ENCODE results near the gene KPTN. TPM values are rescaled to one million over a fixed set of nuclear protein-coding genes. Genes with fewer than 3 reads are reported as not detected.

Gene KPTN
- total RNA-seq (2021; fragmentation: NEBNext Ultra II Directional; extraction: Animal tissue kit (Norgen Biotek cat#: 25700)), result 23.6 and 28.0 TPM in 2 replicates
- 31.3 and 45.2 TPM in 2 replicates for polyA plus RNA-seq (2011; rRNA removed)
- 29.4 TPM for polyA plus RNA-seq (2011; cell fraction: cytosol; rRNA removed)
- polyA plus RNA-seq (2011; cell fraction: nucleus; rRNA removed), result 57.8 TPM
- polyA plus RNA-seq (2012, experiment 1 of 2), result 22.6 to 33.3 TPM (median 31.1 TPM) in 4 replicates
- 27.0 TPM for polyA plus RNA-seq (2012, experiment 2 of 2)
- polyA plus RNA-seq (2013, experiment 1 of 2), result 24.6 TPM
- 23.7 TPM for polyA plus RNA-seq (2013, experiment 2 of 2)
- polyA minus RNA-seq (2011; rRNA and poly(A)+ RNA removed), result 14.6 and 16.5 TPM in 2 replicates
- 6.9 TPM for polyA minus RNA-seq (2011; cell fraction: cytosol; rRNA and poly(A)+ RNA removed)
- 9.3 TPM for polyA minus RNA-seq (2011; cell fraction: nucleus; rRNA and poly(A)+ RNA removed)
- long read RNA-seq, experiment 1, transcript KPTN-201 (12 exons, 1,691 nt), result major isoform, 9 of 19 reads
- long read RNA-seq, experiment 1, partial matches to known transcripts, result 5 of 19 reads
- long read RNA-seq, experiment 1, other reads (novel, unspliced or antisense), result 5 of 19 reads
- long read RNA-seq, experiment 2, partial matches to known transcripts, result 10 of 22 reads
- long read RNA-seq, experiment 2, other reads (novel, unspliced or antisense), result 11 of 22 reads

DNA sequence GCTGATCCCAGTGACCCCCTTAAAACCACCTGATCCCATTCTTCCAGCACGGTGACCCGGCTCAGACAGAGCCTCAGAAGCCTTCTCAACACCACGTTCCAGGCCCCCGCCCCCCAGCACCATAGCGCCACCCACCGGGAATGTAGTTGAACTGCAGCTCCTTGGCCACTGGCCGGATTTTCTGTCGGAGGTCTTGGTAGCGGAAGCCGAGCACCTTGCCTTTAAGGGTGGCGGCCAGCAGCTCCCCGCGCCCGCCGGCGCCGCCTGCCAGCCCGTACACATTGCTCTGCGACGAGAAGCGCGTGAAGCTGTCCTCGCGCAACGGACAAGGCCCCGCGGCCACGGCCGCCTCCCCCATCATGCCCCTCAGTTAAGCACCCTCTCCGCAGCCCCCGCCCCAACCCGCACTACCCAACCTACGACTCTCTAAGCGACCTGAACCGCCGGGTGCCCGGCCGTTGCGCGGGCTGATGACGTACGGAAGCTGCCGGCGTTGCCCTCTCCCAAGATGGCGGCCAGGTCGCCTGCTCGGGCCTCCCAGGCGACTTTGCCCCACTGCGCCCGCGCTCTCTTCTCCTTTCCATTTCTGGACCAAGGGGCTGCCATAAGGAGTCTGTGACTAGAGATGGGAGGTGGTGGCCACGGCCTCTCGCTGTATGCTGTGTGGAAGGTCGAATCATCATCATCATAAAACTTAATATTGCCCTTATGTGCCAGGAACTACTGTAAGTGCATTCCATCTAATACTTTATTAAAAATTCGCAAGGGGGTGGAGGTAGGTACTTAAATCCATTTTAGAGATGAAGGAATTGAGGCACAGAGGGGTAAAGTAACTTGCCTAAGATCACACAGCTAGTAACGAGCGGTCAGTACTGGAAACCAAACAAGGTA is at the start of gene KPTN:
KPTN (minus strand) TSS at position 420 of the 891 bp plus-strand sequence; CDS start at position 361, 59 bp downstream.
- peak within 1 kb of the TSS; percentile 64 to 96 (median 89) for H3K9ac ChIP-seq (replicated peaks in 1 of 4; ENCODE audit: extremely low read depth in 1 of 4, low read depth in 3 of 4, low read length in 3 of 4)
- H3K36me3 ChIP-seq (ENCODE audit: control insufficient read depth in 2 of 4, insufficient read depth in 4 of 4, low read length in 3 of 4), result peaks cover 0 to 4% (median 0%) of the 10 kb centered on the region in 4 experiments; a peak in 1 of 8 replicates
- H2BK12ac ChIP-seq (ENCODE audit: low read depth, low read length), result peak within 1 kb of the TSS; percentile 50
- POLR2A ChIA-PET (ENCODE audit: partially characterized antibody), result interaction anchor here (0.6 to 5.0 kb wide), 26 partner anchors 10 to 262 kb away, joined by 3 to 55 read pairs (median 4); partner anchors contain the start of genes NAPA and SLC8A2
- no peak within 1 kb of the TSS for H3K14ac ChIP-seq (ENCODE audit: insufficient read length)
- H3K4ac ChIP-seq (replicated peaks; ENCODE audit: insufficient read length, low read depth, low read length), result peak within 1 kb of the TSS; percentile 94
- no peaks in the 10 kb centered on the region for H3K79me1 ChIP-seq (ENCODE audit: low read depth, low read length)
- H3K4me3 ChIP-seq (ENCODE audit: extremely low read depth in 1 of 4, insufficient read depth in 2 of 4, low read depth in 3 of 4, low read length in 4 of 4), result peak within 1 kb of the TSS; percentile 76 to 90 (median 83)
- 0 out of 2 replicates have a peak within 1 kb of the TSS, but pooled peaks have one; percentile 61 for H2BK15ac ChIP-seq (ENCODE audit: low read length)
- H3K56ac ChIP-seq (replicated peaks; ENCODE audit: insufficient read length, low read depth, low read length), result peak within 1 kb of the TSS; percentile 84
- peak within 1 kb of the TSS; percentile 87 for H3K18ac ChIP-seq (ENCODE audit: extremely low read depth, low read length)
- no peaks in the 10 kb centered on the region for H3K79me2 ChIP-seq (ENCODE audit: control insufficient read depth in 1 of 2, insufficient read depth in 2 of 2, low read length in 2 of 2)
- peak within 1 kb of the TSS; percentile 89 for H4K5ac ChIP-seq (ENCODE audit: insufficient read length, low read depth, low read length)
- H3K4me1 ChIP-seq (replicated peaks in 1 of 4; ENCODE audit: control insufficient read depth in 3 of 4, insufficient read depth in 4 of 4, low read length in 3 of 4), result peaks cover 0 to 8% (median 3%) of the 10 kb centered on the region in 4 experiments; a peak in 2 of 7 replicates
- H2BK5ac ChIP-seq (ENCODE audit: low read depth, low read length), result peak within 1 kb of the TSS; percentile 95
- no peaks in the 10 kb centered on the region for H3K27me3 ChIP-seq (replicated peaks in 1 of 4; ENCODE audit: control insufficient read depth in 3 of 4, extremely low read depth in 1 of 4, insufficient read depth in 3 of 4, low read length in 3 of 4)
- peak; percentile 75 to 99 for DNase-seq (ENCODE audit: low read depth in 1 of 2, low spot score in 2 of 2)
- H3K27ac ChIP-seq (ENCODE audit: low read depth, low read length), result peak within 1 kb of the TSS; percentile 94
- peaks cover 11% of the 10 kb centered on the region for H3K23me2 ChIP-seq (ENCODE audit: low read depth, low read length)
- peak within 1 kb of the TSS; percentile 86 for H3K4me2 ChIP-seq (ENCODE audit: insufficient read depth in 1 of 2, low read depth in 2 of 2, low read length in 2 of 2)
- 4% methylated on average over 45 of the region's 57 CpGs; no CpG with 5 or more reads in 1 of the 2 experiments for WGBS, 2 experiments (ENCODE audit: extremely low coverage in 1 of 2, insufficient coverage in 1 of 2, insufficient read length in 1 of 2, insufficient replicate concordance in 2 of 2, low coverage in 1 of 2, low lambda C conversion rate in 2 of 2, missing lambda C conversion rate in 1 of 2)
- peak within 1 kb of the TSS; percentile 80 for H2BK20ac ChIP-seq (ENCODE audit: low read length)
- H4K8ac ChIP-seq (ENCODE audit: extremely low read depth, insufficient read depth, low read length), result peak within 1 kb of the TSS; percentile 98
- 0 out of 2 replicates have a peak within 1 kb of the TSS, but pooled peaks have one; percentile 46 for H2AK5ac ChIP-seq (ENCODE audit: low read depth, low read length)
- no peak for FAIRE-seq
- no peak within 1 kb of the TSS for H3K23ac ChIP-seq (ENCODE audit: insufficient read length)
- H3K9me3 ChIP-seq (ENCODE audit: insufficient read depth in 2 of 2, low read depth in 1 of 2, low read length in 1 of 2), result no peaks in the 10 kb centered on the region
- H4K91ac ChIP-seq (replicated peaks; ENCODE audit: insufficient read length, low read length), result peak within 1 kb of the TSS; percentile 99
- peak within 1 kb of the TSS; percentile 74; the same call in 1 of the 2 replicates for H2AFZ ChIP-seq (ENCODE audit: low read length)
- CTCF ChIA-PET (ENCODE audit: partially characterized antibody), result interaction anchor here (0.5 to 6.3 kb wide), 36 partner anchors 9 to 229 kb away, joined by 3 to 32 read pairs (median 4); partner anchors contain the start of gene MEIS3
- no peaks in the 10 kb centered on the region for H4K20me1 ChIP-seq (replicated peaks in 1 of 2; ENCODE audit: control insufficient read depth in 1 of 2, insufficient read depth in 2 of 2, low read length in 2 of 2)
- H2BK120ac ChIP-seq (replicated peaks; ENCODE audit: low read depth, low read length), result peak within 1 kb of the TSS; percentile 91
- TF ChIP-seq CEBPB (IDR thresholded peaks at IDR 0.05; ENCODE audit: low read depth, low read length), result no peak
- no peak for TF ChIP-seq FOSL1 (IDR thresholded peaks at IDR 0.05; ENCODE audit: insufficient read depth, low read depth, low read length)
- peak; percentile 76; the same call in 1 of the 2 replicates for TF ChIP-seq KDM5A (IDR thresholded peaks at IDR 0.05; ENCODE audit: low read length)
- TF ChIP-seq ATF2 (IDR thresholded peaks at IDR 0.05; ENCODE audit: low read length), result no peak; the same call in 1 of the 2 replicates
- no peak for TF ChIP-seq BACH1 (IDR thresholded peaks at IDR 0.05; ENCODE audit: low read length)

Measured in H1 (cell line).